Stomach (tissue), 4 donors: ENCODE results near the gene PPP4R3C.

Experiments used
- CTCF ChIP-seq, 7 experiments: fragments of 450-650 bp in 4 of 7; fragments of 200-600 bp in 3 of 7; sonication (generic) in 3 of 7; IDR thresholded peaks; one replicate each; pipeline ENCODE4 v1.5.1; 2016 to 2019; ENCODE audit warnings: antibody characterized with exemption in 7 of 7, control low read depth in 2 of 7, mild to moderate bottlenecking in 1 of 7
- EP300 ChIP-seq: sonication (generic); formaldehyde crosslinking; IDR thresholded peaks from one replicate; pipeline ENCODE4 v1.6.1; 2017; ENCODE audit warnings: antibody characterized with exemption
- POLR2A ChIP-seq, 4 donors: fragments of 450-650 bp; IDR thresholded peaks; one replicate each; pipeline ENCODE4 v1.6.1; 2016; ENCODE audit warnings: antibody characterized with exemption in 4 of 4, control low read depth in 2 of 4, mild to moderate bottlenecking in 1 of 4, moderate library complexity in 1 of 4

DNA sequence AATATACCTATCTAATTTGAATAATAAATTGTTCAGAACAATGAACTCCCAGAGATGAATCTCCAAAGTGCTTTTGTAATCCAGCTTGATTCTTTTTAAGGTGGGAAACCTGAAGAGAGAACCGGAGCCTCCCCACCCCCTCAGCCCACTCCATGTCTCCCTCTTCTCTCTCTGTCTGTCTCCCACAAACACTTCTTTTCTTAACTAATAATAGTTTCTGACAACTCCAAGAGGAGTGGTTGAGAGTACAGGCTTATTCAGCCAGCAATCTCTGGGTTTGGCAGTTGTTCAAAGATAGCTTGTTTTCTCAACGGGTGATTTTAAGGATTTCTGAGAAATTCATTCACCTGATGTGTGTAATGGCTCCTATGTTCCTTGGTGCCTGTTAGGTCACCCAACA is 23.4 kb downstream of the PPP4R3C start:
- TF ChIP-seq EP300 (no peak), CTCF (IDR thresholded peaks at IDR 0.05) (no peak), POLR2A (IDR thresholded peaks at IDR 0.05) (no peak)
